Smooth muscle cell (in vitro differentiated cells): ENCODE results near the gene SLC22A2. TPM values are rescaled to one million over a fixed set of nuclear protein-coding genes. Genes with fewer than 3 reads are reported as not detected.
"Not testable (repeated sequence)": the region's sequence is repeated elsewhere in the genome, so short reads cannot be mapped to it uniquely, and the experiment has no call there.

Experiments
- DNase-seq: peaks from one replicate; lab custom pipeline; 2025; ENCODE audit not compliant: unreplicated experiment; lab: John Stamatoyannopoulos, UW
- H2AFZ ChIP-seq: fragments of 200-600 bp; sonication (generic); 2 replicates; pipeline ENCODE4 v1.6.0; 2016; ENCODE audit warnings: antibody characterized with exemption, low read depth, mild to moderate bottlenecking
- H3F3A ChIP-seq: fragments of 200-600 bp; sonication (generic); 2 replicates; pipeline ENCODE4 v1.6.0; 2017; ENCODE audit warnings: antibody characterized with exemption, low read depth
- H3K27ac ChIP-seq: fragments of 200-600 bp; sonication (generic); 2 replicates; pipeline ENCODE4 v1.5.1; 2016; ENCODE audit warnings: low read depth, mild to moderate bottlenecking
- H3K27me3 ChIP-seq: fragments of 200-600 bp; sonication (generic); 2 replicates; pipeline ENCODE4 v1.6.1; 2016; ENCODE audit warnings: low read depth, mild to moderate bottlenecking
- H3K36me3 ChIP-seq: fragments of 200-600 bp; sonication (generic); 2 replicates; pipeline ENCODE4 v1.5.1; 2016; ENCODE audit warnings: low read depth
- H3K4me1 ChIP-seq: fragments of 200-600 bp; sonication (generic); 2 replicates; pipeline ENCODE4 v1.5.1; 2016; ENCODE audit warnings: low read depth
- H3K4me2 ChIP-seq: fragments of 200-600 bp; sonication (generic); 2 replicates; pipeline ENCODE4 v1.6.0; 2016; ENCODE audit warnings: mild to moderate bottlenecking
- H3K4me3 ChIP-seq: fragments of 200-600 bp; sonication (generic); 2 replicates; pipeline ENCODE4 v1.5.1; 2016; ENCODE audit warnings: mild to moderate bottlenecking
- H3K79me2 ChIP-seq: fragments of 200-600 bp; sonication (generic); 2 replicates; pipeline ENCODE4 v1.6.0; 2016; ENCODE audit warnings: low read depth, mild to moderate bottlenecking
- H3K9ac ChIP-seq: fragments of 200-600 bp; sonication (generic); 2 replicates; pipeline ENCODE4 v1.6.0; 2016; ENCODE audit warnings: low read depth
- H3K9me3 ChIP-seq: fragments of 200-600 bp; sonication (generic); replicated peaks from 2 replicates; pipeline ENCODE4 v1.5.1; 2016; ENCODE audit warnings: low read depth
- H4K20me1 ChIP-seq: fragments of 200-600 bp; sonication (generic); 2 replicates; pipeline ENCODE4 v1.6.0; 2016; ENCODE audit warnings: low read depth
- WGBS: methylation state at CpG from one replicate; pipeline ENCODE4 v1.1.7; 2016; ENCODE audit warnings: low lambda C conversion rate; 5-methylcytosine and 5-hydroxymethylcytosine counted together
- polyA plus RNA-seq: library from polyadenylated mRNA; unstranded; fragments of >200 nt; fragmentation: Nextera tagmentation; extraction: Ambion mirVana; gene quantifications from 2 replicates; pipeline ENCODE4 v1.2.1, GENCODE V29; 2016
- total RNA-seq: library from RNA; depleted of rRNA; stranded (reverse); fragments of >200 nt; gene quantifications from 2 replicates; pipeline ENCODE4 v1.2.3, GENCODE V29; 2014
- TF ChIP-seq, protein P1 (sequence below): fragments of 200-600 bp; sonication (generic); IDR thresholded peaks from 2 replicates; pipeline ENCODE4 v1.5.1; 2017; ENCODE audit warnings: borderline replicate concordance, mild to moderate bottlenecking, antibody characterized with exemption; ENCODE audit not compliant: insufficient read depth, poor library complexity, severe bottlenecking

The SLC22A2 gene
- total and polyA plus RNA-seq, 2 experiments from 2014 or later, result 3.5 to 7.0 TPM

DNA sequence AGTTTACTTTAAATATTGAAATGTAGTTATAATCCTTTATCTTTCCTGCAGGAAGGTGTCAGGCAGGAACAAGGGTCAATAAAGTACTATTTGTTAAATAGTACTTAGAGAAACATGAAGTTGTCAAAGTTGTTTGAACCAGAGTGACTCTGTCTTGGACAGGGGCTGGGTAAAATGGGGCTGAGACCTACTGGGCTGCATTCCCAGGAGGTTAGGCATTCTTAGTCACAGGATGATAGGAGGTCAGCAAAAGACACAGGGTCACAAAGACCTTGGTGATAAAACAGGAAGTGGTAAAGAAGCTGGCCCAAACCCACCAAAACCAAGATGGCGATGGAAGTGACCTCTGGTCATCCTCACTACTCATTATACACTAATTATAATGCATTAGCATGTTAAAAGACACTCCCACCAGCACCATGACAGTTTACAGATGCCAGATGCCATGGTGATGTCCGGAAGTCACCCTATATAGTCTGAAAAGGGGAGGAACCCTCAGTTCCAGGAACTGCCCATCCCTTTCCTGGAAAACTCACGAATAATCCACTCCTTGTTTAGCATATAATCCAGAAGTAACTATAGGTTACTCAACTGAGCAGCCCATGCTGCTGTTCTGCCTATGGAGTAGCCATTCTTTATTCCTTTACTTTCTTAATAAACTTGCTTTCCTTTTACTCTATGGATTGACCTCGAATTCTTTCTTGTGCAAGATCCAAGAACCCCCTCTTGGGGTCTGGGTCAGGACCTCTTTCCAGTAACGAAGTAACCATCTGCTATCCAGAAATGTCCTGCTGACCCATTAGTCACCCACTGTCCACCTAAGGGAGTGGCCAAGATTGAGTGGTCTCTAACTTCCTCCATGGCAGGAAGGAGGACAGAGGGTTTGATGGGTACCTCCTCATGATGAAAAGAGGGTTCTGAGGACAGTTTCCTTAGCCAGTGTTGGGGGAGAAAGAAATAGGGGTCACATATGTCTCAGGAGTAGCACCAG, 19.6 kb downstream of the SLC22A2 start:
- Histone ChIP-seq H3K27me3 (no peaks in the 10 kb centered on the region), H3K4me3 (no peak overlapping the region), H3K79me2 (no peaks in the 10 kb centered on the region), H3K27ac (peak overlapping the region; percentile 95), H4K20me1 (no peaks in the 10 kb centered on the region), H3K36me3 (no peaks in the 10 kb centered on the region), H3F3A (peaks cover 7% of the 10 kb centered on the region), H3K9ac (peak overlapping the region; percentile 81), H3K4me2 (peak overlapping the region; percentile 50), H3K4me1 (peaks cover 11% of the 10 kb centered on the region), H3K9me3 (peaks cover 8% of the 10 kb centered on the region), H2AFZ (no peak overlapping the region)
- DNase-seq, result no peak
- 91% methylated on average over 5 of the region's 5 CpGs for WGBS
- TF ChIP-seq, protein P1, sequence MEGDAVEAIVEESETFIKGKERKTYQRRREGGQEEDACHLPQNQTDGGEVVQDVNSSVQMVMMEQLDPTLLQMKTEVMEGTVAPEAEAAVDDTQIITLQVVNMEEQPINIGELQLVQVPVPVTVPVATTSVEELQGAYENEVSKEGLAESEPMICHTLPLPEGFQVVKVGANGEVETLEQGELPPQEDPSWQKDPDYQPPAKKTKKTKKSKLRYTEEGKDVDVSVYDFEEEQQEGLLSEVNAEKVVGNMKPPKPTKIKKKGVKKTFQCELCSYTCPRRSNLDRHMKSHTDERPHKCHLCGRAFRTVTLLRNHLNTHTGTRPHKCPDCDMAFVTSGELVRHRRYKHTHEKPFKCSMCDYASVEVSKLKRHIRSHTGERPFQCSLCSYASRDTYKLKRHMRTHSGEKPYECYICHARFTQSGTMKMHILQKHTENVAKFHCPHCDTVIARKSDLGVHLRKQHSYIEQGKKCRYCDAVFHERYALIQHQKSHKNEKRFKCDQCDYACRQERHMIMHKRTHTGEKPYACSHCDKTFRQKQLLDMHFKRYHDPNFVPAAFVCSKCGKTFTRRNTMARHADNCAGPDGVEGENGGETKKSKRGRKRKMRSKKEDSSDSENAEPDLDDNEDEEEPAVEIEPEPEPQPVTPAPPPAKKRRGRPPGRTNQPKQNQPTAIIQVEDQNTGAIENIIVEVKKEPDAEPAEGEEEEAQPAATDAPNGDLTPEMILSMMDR, result no peak

DNA sequence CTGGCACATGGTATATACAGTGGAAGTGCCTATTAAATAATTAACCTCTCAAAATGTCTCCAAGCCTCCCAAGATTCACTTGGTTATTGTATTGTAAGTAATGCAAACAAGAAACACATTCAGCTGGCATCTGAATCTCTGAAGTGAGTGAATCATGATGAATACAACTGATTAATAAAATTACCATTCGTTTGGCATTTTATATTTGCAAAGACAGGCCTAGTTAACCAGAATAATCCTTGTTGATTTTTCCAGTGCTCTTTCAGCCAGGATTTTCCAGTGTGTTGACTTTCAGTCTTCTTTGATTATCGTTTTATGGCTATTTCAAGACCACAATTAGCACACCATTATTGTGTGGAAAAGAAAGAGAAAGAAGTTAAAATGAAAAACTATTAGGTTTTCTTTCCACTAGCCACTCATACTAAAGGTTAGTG, 20.3 kb downstream of the SLC22A2 start:
- H3K9me3 ChIP-seq, result peaks cover 8% of the 10 kb centered on the region
- H3K27me3 ChIP-seq, result no peaks in the 10 kb centered on the region
- WGBS, result 76% methylated on average over 2 of the region's 2 CpGs

DNA sequence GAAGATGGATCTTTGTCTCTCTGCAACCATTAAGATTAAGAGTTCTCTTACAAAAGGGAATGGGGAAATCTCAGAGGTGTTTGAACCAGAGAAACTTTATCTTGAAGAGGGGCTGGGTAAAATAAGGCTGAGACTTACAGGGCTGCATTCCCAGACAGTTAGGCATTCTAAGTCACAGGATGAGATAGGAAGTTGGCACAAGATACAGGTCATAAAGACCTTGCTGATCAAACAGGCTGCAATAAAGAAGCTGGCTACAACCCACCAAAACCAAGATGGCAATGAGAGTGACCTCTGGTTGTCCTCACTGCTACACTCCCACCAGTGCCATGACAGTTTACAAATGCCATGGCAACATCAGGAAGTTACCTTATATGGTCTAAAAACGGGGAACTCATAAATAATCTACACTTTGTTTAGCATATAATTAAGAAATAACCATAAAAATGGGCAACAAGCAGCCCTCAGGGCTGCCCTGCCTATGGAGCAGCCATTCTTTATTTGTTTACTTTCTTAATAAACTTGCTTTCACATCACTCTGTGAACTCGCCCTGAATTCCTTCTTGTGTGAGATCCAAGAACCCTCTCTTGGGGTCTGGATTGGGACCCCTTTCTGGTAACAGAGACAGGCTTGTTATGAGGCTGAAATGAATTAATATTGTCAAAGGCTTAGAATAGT, 20.9 kb downstream of the SLC22A2 start:
- Histone ChIP-seq H3K4me1 (peaks cover 11% of the 10 kb centered on the region), H3K9ac (peak overlapping the region; percentile 81), H3K4me2 (peak overlapping the region; percentile 50), H3K27ac (peak overlapping the region; percentile 95)
- H4K20me1 ChIP-seq, H3K36me3 ChIP-seq, H3F3A ChIP-seq, H3K4me3 ChIP-seq, H3K27me3 ChIP-seq, H2AFZ ChIP-seq, H3K79me2 ChIP-seq, DNase-seq, H3K9me3 ChIP-seq: not testable (repeated sequence)
- 83% methylated on average over 2 of the region's 2 CpGs for WGBS

More for the DNA sequence above, 20.3 kb downstream of the SLC22A2 start:
- H3K9ac ChIP-seq, result peak overlapping the region; percentile 81
- H3K27ac ChIP-seq, result peak overlapping the region; percentile 95
- no peak overlapping the region for H3K4me3 ChIP-seq
- no peaks in the 10 kb centered on the region for H4K20me1 ChIP-seq
- H2AFZ ChIP-seq, result no peak overlapping the region
- no peaks in the 10 kb centered on the region for H3K36me3 ChIP-seq
- H3K4me1 ChIP-seq, result peaks cover 11% of the 10 kb centered on the region
- TF ChIP-seq, protein P1, result no peak
- no peak for DNase-seq
- no peaks in the 10 kb centered on the region for H3K79me2 ChIP-seq
- peaks cover 7% of the 10 kb centered on the region for H3F3A ChIP-seq
- H3K4me2 ChIP-seq, result peak overlapping the region; percentile 50

DNA sequence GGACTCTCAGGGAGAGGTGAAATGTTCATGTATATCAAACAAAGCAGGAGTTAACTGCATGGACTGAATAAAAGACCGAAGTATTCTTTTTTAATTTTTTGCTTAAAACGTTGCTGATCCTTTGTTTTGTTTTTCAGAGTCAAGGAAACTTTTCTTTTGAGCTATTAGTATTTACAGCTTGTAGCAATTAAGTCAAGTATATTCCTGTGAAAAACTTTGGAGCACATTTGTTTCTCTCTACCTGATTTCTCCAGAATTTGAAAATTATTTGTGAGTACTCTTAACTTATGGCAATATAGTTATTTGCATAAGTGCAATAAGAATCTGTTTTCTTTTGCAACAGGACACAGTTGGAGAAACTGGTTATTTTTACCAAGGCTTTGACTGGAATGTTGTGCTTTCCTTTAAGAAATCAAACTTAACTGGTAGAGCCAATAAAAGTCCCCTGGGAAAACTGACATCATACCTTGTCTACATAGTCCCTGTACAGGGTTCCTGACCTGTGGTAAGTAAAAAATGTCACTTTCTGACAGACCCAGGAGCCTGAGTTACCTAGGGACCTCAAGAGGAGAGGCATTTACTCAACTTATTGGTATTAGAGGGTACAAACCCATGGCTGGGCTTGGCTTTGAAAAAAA, 22.3 kb downstream of the SLC22A2 start:
- H3F3A ChIP-seq, H4K20me1 ChIP-seq, H2AFZ ChIP-seq, H3K9me3 ChIP-seq, DNase-seq, H3K79me2 ChIP-seq, H3K4me2 ChIP-seq, H3K27me3 ChIP-seq, H3K4me3 ChIP-seq, H3K36me3 ChIP-seq, H3K9ac ChIP-seq: not testable (repeated sequence)
- H3K4me1 ChIP-seq, result peaks cover 11% of the 10 kb centered on the region
- peak overlapping the region; percentile 95 for H3K27ac ChIP-seq
- WGBS, result 83% methylated on average over 2 of the region's 2 CpGs

DNA sequence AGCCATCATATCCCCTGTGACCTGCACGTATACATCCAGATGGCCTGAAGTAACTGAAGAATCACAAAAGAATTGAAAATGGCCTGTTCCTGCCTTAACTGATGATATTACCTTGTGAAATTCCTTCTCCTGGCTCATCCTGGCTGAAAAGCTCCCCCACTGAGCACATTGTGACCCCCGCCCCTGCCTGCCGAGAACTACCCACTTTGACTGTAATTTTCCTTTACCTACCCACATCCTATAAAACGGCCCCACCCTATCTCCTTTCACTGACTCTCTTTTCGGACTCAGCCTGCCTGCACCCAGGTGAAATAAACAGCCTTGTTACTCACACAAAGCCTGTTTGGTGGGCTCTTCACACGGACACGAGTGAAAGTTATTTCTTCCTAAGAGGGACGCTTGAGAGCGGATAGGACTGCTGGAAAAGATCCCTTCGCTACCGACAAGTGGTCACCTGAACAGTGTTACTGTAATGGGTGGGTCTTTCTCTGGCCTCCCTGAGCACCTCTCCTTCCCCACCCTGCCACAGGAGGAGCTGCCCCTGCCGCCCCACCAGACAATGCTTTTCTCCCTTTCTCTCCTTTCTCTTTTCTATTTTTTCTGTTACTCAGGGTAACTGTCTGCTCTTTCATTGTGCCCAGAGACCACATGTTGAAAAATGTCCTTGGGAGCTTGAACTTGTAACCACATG, 24.5 kb downstream of the SLC22A2 start:
- not testable (repeated sequence) for H3K9me3 ChIP-seq, H3K27ac ChIP-seq, H3K27me3 ChIP-seq, H3K36me3 ChIP-seq, H3K4me3 ChIP-seq, H3F3A ChIP-seq, H3K9ac ChIP-seq, H2AFZ ChIP-seq, H3K79me2 ChIP-seq, H4K20me1 ChIP-seq, H3K4me2 ChIP-seq, H3K4me1 ChIP-seq, DNase-seq
- 92% methylated on average over 12 of the region's 12 CpGs for WGBS
